ENCODE data around the gene AQP12A. TPM values are rescaled to one million over a fixed set of nuclear protein-coding genes. Genes with fewer than 3 reads are reported as not detected.

AQP12A gene
- polyA plus RNA-seq, 1 donor (not counting 4 experiments of a cell fraction or from before 2014, with no cell fraction given) = not detected

DNA sequence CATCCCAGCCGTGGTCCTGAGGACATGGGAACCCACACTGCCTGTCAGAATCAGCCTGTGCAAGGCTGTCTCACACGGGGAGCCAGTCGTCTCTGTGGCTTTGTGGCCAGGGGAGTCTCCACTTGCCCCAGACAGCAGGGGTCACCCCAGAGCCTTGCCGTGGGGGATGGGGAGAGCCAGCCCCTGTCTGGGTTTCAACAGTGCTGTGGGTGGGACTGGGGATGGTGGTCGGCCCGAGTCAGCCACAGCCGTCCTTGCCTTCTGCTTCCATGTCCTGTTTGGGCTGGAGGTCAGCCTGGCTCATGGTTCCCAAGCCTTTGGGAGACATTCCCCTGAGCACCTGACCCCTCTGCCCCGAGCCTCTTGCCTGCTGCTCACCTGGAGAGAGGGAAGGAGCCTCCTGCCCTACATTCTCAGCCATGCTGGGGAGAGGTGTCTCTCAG, 46.8 kb upstream of the AQP12A start:
- no peak for FAIRE-seq
- Histone ChIP-seq H2AFZ (ENCODE audit: control insufficient read depth, low read length) (no peak overlapping the region), H3K27ac (ENCODE audit: control insufficient read depth, insufficient read depth, low read length) (no peak overlapping the region), H3K36me3 (ENCODE audit: control insufficient read depth in 2 of 2, extremely low read depth in 1 of 2, insufficient read depth in 2 of 2, low read length in 2 of 2) (no peaks in the 10 kb centered on the region), H4K20me1 (ENCODE audit: control insufficient read depth, extremely low read depth, insufficient read depth, low read length) (no peaks in the 10 kb centered on the region), H3K9me3 (ENCODE audit: control insufficient read depth, low read depth, low read length) (no peaks in the 10 kb centered on the region), H3K79me2 (ENCODE audit: control insufficient read depth, insufficient read depth, low read length) (no peaks in the 10 kb centered on the region), H3K4me1 (ENCODE audit: control insufficient read depth, extremely low read depth, insufficient read depth, low read length) (no peaks in the 10 kb centered on the region), H3K9me1 (ENCODE audit: control insufficient read depth, extremely low read depth, insufficient read depth, low read length) (no peaks in the 10 kb centered on the region), H3K4me3 (ENCODE audit: control insufficient read depth in 2 of 3, extremely low read depth in 1 of 3, insufficient read depth in 2 of 3, low read depth in 1 of 3, low read length in 3 of 3) (no peak overlapping the region), H3K4me2 (ENCODE audit: control insufficient read depth, extremely low read depth, insufficient read depth, low read depth, low read length) (no peak overlapping the region), H3K27me3 (ENCODE audit: control insufficient read depth, extremely low read depth, insufficient read depth, low read length) (peaks cover 37% of the 10 kb centered on the region), H3K9ac (ENCODE audit: control insufficient read depth, extremely low read depth, insufficient read depth, low read length) (no peak overlapping the region)
- TF ChIP-seq CTCF (optimal IDR thresholded peaks at IDR 0.05 in 1 of 3, IDR thresholded peaks at IDR 0.05 in 1 of 3, conservative IDR thresholded peaks at IDR 0.05 in 1 of 3; ENCODE audit: extremely low read depth in 1 of 3, insufficient read depth in 2 of 3, low read length in 3 of 3) (no peak), EZH2 (IDR thresholded peaks at IDR 0.05; ENCODE audit: low read length) (no peak)
- DNase-seq (ENCODE audit: low read depth, low spot score) = no peak
- dilution Hi-C loops (cut with MboI; ENCODE audit: extremely low pct_ligation_motif_present, low sequenced_read_pairs) = no loop called here

DNA sequence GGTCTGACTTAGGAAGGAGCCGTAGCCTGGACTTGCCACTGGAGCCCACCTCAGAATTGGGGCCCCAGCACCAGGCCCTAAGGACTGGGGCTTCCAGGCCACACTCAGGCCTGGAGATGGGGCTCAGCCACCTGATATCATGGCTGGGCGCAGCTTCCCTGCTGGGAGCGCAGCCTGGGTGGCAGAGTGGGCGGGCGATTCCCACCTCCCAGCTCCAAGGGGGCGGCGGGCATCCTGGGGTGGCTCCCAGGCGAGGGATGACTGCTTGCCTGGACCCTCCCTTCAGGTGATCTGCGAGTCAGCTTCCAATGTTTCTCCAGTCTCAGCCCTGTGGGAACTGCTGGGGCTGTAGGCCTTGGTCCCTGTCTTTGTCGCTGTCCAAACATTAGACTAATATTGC, 46.3 kb upstream of the AQP12A start:
- Histone ChIP-seq H2AFZ (ENCODE audit: control insufficient read depth, low read length) (no peak overlapping the region), H4K20me1 (ENCODE audit: control insufficient read depth, extremely low read depth, insufficient read depth, low read length) (no peaks in the 10 kb centered on the region), H3K4me2 (ENCODE audit: control insufficient read depth, extremely low read depth, insufficient read depth, low read depth, low read length) (no peak overlapping the region), H3K27ac (ENCODE audit: control insufficient read depth, insufficient read depth, low read length) (no peak overlapping the region), H3K9me3 (ENCODE audit: control insufficient read depth, low read depth, low read length) (no peaks in the 10 kb centered on the region), H3K79me2 (ENCODE audit: control insufficient read depth, insufficient read depth, low read length) (no peaks in the 10 kb centered on the region), H3K9ac (ENCODE audit: control insufficient read depth, extremely low read depth, insufficient read depth, low read length) (no peak overlapping the region), H3K36me3 (ENCODE audit: control insufficient read depth in 2 of 2, extremely low read depth in 1 of 2, insufficient read depth in 2 of 2, low read length in 2 of 2) (no peaks in the 10 kb centered on the region), H3K27me3 (ENCODE audit: control insufficient read depth, extremely low read depth, insufficient read depth, low read length) (peaks cover 41% of the 10 kb centered on the region), H3K4me3 (ENCODE audit: control insufficient read depth in 2 of 3, extremely low read depth in 1 of 3, insufficient read depth in 2 of 3, low read depth in 1 of 3, low read length in 3 of 3) (no peak overlapping the region), H3K9me1 (ENCODE audit: control insufficient read depth, extremely low read depth, insufficient read depth, low read length) (no peaks in the 10 kb centered on the region), H3K4me1 (ENCODE audit: control insufficient read depth, extremely low read depth, insufficient read depth, low read length) (no peaks in the 10 kb centered on the region)
- FAIRE-seq (no peak), DNase-seq (ENCODE audit: low read depth, low spot score) (no peak)
- TF ChIP-seq EZH2 (IDR thresholded peaks at IDR 0.05; ENCODE audit: low read length) (no peak), CTCF (optimal IDR thresholded peaks at IDR 0.05 in 1 of 3, IDR thresholded peaks at IDR 0.05 in 1 of 3, conservative IDR thresholded peaks at IDR 0.05 in 1 of 3; ENCODE audit: extremely low read depth in 1 of 3, insufficient read depth in 2 of 3, low read length in 3 of 3) (no peak)
- dilution Hi-C loops (cut with MboI; ENCODE audit: extremely low pct_ligation_motif_present, low sequenced_read_pairs) = no loop called here
